ENCODE measurements around the gene BECN2. TPM values are rescaled to one million over a fixed set of nuclear protein-coding genes. Genes with fewer than 3 reads are reported as not detected.

The BECN2 gene
- total and polyA plus RNA-seq, 2 donors (not counting 3 experiments of a cell fraction or from before 2014, with no cell fraction given): not detected

DNA sequence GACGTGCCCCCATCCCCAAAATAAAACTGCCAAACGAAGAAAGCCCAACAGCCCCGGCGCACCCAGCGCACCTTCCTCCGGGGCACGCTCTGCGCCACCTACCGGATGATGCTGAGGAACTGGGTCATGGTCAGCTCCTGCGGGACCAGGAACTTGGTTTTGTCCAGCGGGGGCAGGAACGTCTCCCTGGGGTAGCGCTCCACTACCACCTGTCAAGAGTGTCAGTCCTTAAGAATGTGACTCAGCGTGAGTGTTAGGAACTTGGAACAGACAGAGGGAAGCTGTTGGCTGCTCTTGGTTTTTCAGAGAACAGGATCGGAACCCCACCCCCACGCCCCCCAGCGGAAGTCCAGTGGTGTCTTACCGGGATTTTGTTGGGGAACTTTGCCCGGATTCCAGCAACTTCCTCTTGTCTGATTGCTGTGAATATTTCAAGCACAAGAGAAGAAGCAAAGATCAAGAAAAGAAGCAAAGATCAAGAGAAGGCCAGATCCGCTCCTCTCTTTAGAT is 40.9 kb downstream of the BECN2 start:
- dilution Hi-C loops (cut with MboI; ENCODE audit: extremely low pct_ligation_motif_present, low sequenced_read_pairs): no loop called here
- CTCF ChIA-PET: interaction anchor here (0.9 to 2.3 kb wide), 15 partner anchors 8 to 1106 kb away, joined by 3 to 26 read pairs (median 4); partner anchors contain the start of gene EXO1
- Histone ChIP-seq H3K36me3 (ENCODE audit: control insufficient read depth in 2 of 2, extremely low read depth in 1 of 2, insufficient read depth in 2 of 2, low read length in 2 of 2) (no peaks in the 10 kb centered on the region), H3K27me3 (ENCODE audit: control insufficient read depth in 2 of 2, insufficient read depth in 2 of 2, low read length in 2 of 2) (no peaks in the 10 kb centered on the region), H3K9ac (replicated peaks; ENCODE audit: extremely low read depth, insufficient read depth, low read length) (peak overlapping the region; percentile 34), H4K20me1 (replicated peaks; ENCODE audit: control insufficient read depth, extremely low read depth, insufficient read depth, low read length) (no peaks in the 10 kb centered on the region), H3K4me1 (ENCODE audit: control insufficient read depth, extremely low read depth, insufficient read depth, low read length) (peaks cover 4% of the 10 kb centered on the region), H3K9me3 (replicated peaks; ENCODE audit: control insufficient read depth, insufficient read depth, low read length) (no peaks in the 10 kb centered on the region), H3K4me3 (replicated peaks in 1 of 3; ENCODE audit: insufficient read depth in 1 of 3, low read depth in 1 of 3, low read length in 3 of 3) (peak overlapping the region in 2 of 3 experiments; percentile 22 to 53), H3K79me2 (ENCODE audit: control insufficient read depth, insufficient read depth, low read length) (no peaks in the 10 kb centered on the region), H3K4me2 (ENCODE audit: insufficient read depth, low read length) (peak overlapping the region; percentile 70), H3K9me1 (replicated peaks; ENCODE audit: control insufficient read depth, extremely low read depth, insufficient read depth, low read length) (no peaks in the 10 kb centered on the region), H2AFZ (ENCODE audit: low read depth, low read length) (peak overlapping the region; percentile 93), H3K27ac (ENCODE audit: insufficient read depth, low read depth, low read length) (no peak overlapping the region)
- BruUV-seq (replicated peaks): no TSS peak
- POLR2A ChIA-PET: no interaction called here
- TF ChIP-seq, protein P1, sequence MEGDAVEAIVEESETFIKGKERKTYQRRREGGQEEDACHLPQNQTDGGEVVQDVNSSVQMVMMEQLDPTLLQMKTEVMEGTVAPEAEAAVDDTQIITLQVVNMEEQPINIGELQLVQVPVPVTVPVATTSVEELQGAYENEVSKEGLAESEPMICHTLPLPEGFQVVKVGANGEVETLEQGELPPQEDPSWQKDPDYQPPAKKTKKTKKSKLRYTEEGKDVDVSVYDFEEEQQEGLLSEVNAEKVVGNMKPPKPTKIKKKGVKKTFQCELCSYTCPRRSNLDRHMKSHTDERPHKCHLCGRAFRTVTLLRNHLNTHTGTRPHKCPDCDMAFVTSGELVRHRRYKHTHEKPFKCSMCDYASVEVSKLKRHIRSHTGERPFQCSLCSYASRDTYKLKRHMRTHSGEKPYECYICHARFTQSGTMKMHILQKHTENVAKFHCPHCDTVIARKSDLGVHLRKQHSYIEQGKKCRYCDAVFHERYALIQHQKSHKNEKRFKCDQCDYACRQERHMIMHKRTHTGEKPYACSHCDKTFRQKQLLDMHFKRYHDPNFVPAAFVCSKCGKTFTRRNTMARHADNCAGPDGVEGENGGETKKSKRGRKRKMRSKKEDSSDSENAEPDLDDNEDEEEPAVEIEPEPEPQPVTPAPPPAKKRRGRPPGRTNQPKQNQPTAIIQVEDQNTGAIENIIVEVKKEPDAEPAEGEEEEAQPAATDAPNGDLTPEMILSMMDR (IDR thresholded peaks at IDR 0.05; ENCODE audit: extremely low read depth in 1 of 2, insufficient read depth in 1 of 2, low read depth in 1 of 2, low read length in 2 of 2): peak; percentile 58 to 81
- TF ChIP-seq FOS (IDR thresholded peaks at IDR 0.05; ENCODE audit: borderline replicate concordance, insufficient read depth, low read length) (peak; percentile 45), GATA2 (IDR thresholded peaks at IDR 0.05; ENCODE audit: insufficient read depth, insufficient read length, low read depth, low read length) (no peak)
- DNase-seq (ENCODE audit: low read depth, low spot score): peak; percentile 48
- peak; percentile 90 for FAIRE-seq
- intact Hi-C loops (cut with micrococcal nuclease): loop anchor here (1.0 kb wide), 4 partner anchors 102 to 467 kb away; no protein-coding TSS in a partner anchor

DNA sequence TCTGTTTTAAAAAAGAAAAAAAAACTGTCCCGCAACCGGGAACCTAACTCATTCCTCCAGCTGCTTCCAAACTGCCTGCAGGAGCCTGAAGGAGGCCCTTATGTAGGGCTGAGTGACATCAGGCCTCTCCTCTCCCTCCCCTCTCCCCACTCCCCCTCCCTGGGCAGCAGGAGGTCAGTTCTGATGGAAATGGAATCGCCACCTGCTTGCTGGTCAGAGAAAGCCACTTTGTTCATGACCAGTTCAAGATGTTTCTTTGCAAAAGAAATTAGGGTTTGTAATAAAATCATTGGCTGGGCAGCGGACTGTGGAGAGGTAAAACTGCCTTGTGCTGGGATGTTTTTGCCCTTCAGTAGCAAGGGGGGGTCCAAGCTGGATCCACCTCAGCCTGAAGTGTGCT is 41.5 kb downstream of the BECN2 start, which contains the start of gene MAP1LC3C:
TSS of gene MAP1LC3C (minus strand) at position 73 of the 400 bp plus-strand sequence. CDS start 90 bp downstream, outside the sequence.
- FAIRE-seq: no peak
- dilution Hi-C loops (cut with MboI; ENCODE audit: extremely low pct_ligation_motif_present, low sequenced_read_pairs): no loop called here

More for the DNA sequence above, 41.5 kb downstream of the BECN2 start, which contains the start of gene MAP1LC3C:
- Histone ChIP-seq H3K27me3 (ENCODE audit: control insufficient read depth in 2 of 2, insufficient read depth in 2 of 2, low read length in 2 of 2) (no peaks in the 10 kb centered on the region), H3K79me2 (ENCODE audit: control insufficient read depth, insufficient read depth, low read length) (no peaks in the 10 kb centered on the region), H2AFZ (ENCODE audit: low read depth, low read length) (peak within 1 kb of the TSS; percentile 93), H3K9me3 (replicated peaks; ENCODE audit: control insufficient read depth, insufficient read depth, low read length) (no peaks in the 10 kb centered on the region), H3K9ac (replicated peaks; ENCODE audit: extremely low read depth, insufficient read depth, low read length) (peak within 1 kb of the TSS; percentile 34), H3K9me1 (replicated peaks; ENCODE audit: control insufficient read depth, extremely low read depth, insufficient read depth, low read length) (no peaks in the 10 kb centered on the region), H3K4me1 (ENCODE audit: control insufficient read depth, extremely low read depth, insufficient read depth, low read length) (peaks cover 4% of the 10 kb centered on the region), H3K27ac (ENCODE audit: insufficient read depth, low read depth, low read length) (no peak within 1 kb of the TSS), H4K20me1 (replicated peaks; ENCODE audit: control insufficient read depth, extremely low read depth, insufficient read depth, low read length) (no peaks in the 10 kb centered on the region), H3K4me3 (replicated peaks in 1 of 3; ENCODE audit: insufficient read depth in 1 of 3, low read depth in 1 of 3, low read length in 3 of 3) (peak within 1 kb of the TSS in 2 of 3 experiments; percentile 22 to 53), H3K4me2 (ENCODE audit: insufficient read depth, low read length) (peak within 1 kb of the TSS; percentile 70), H3K36me3 (ENCODE audit: control insufficient read depth in 2 of 2, extremely low read depth in 1 of 2, insufficient read depth in 2 of 2, low read length in 2 of 2) (no peaks in the 10 kb centered on the region)
- TF ChIP-seq MYC (IDR thresholded peaks at IDR 0.05; ENCODE audit: low read depth, low read length) (no peak), POLR2AphosphoS5 (IDR thresholded peaks at IDR 0.05; ENCODE audit: insufficient read depth, low read depth, low read length) (no peak), EZH2 (IDR thresholded peaks at IDR 0.05; ENCODE audit: borderline replicate concordance, low read depth, low read length, severe bottlenecking) (no peak), FOS (IDR thresholded peaks at IDR 0.05; ENCODE audit: borderline replicate concordance, insufficient read depth, low read length) (no peak), JUN (IDR thresholded peaks at IDR 0.05; ENCODE audit: borderline replicate concordance, insufficient read depth, insufficient read length, low read depth) (no peak), POLR2A (IDR thresholded peaks at IDR 0.05; ENCODE audit: low read depth, low read length) (no peak), GATA2 (IDR thresholded peaks at IDR 0.05; ENCODE audit: insufficient read depth, insufficient read length, low read depth, low read length) (no peak)
- TF ChIP-seq, protein P1 (IDR thresholded peaks at IDR 0.05; ENCODE audit: extremely low read depth in 1 of 2, insufficient read depth in 1 of 2, low read depth in 1 of 2, low read length in 2 of 2): no peak
- TF ChIP-seq, protein P2, sequence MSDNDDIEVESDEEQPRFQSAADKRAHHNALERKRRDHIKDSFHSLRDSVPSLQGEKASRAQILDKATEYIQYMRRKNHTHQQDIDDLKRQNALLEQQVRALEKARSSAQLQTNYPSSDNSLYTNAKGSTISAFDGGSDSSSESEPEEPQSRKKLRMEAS (IDR thresholded peaks at IDR 0.05; ENCODE audit: insufficient read depth, insufficient read length): no peak
- BruUV-seq (replicated peaks): no TSS peak
- DNase-seq (ENCODE audit: low read depth, low spot score): no peak
- ChIA-PET CTCF (interaction anchor here (0.9 to 2.3 kb wide), 13 partner anchors 8 to 463 kb away, joined by 3 to 26 read pairs (median 4); partner anchors contain the start of gene EXO1), POLR2A (no interaction called here)
- intact Hi-C loops (cut with micrococcal nuclease): no loop called here
